Testis (tissue), 2 donors: Measurements from ENCODE around the gene AMN.

Source experiments
- POLR2A ChIP-seq: fragments of 450-650 bp; IDR thresholded peaks from one replicate; pipeline ENCODE4 v1.6.1; 2017; ENCODE audit warnings: antibody characterized with exemption, mild to moderate bottlenecking, moderate library complexity
- TF ChIP-seq, protein P1 (sequence below), 3 experiments: fragments of 450-650 bp in 2 of 3; fragments of 200-600 bp in 1 of 3; sonication (generic) in 1 of 3; IDR thresholded peaks; one replicate each; pipeline ENCODE4 v1.5.1; 2016 to 2019; ENCODE audit warnings: antibody characterized with exemption in 3 of 3, mild to moderate bottlenecking in 2 of 3, moderate library complexity in 1 of 3

- TF ChIP-seq, protein P1, sequence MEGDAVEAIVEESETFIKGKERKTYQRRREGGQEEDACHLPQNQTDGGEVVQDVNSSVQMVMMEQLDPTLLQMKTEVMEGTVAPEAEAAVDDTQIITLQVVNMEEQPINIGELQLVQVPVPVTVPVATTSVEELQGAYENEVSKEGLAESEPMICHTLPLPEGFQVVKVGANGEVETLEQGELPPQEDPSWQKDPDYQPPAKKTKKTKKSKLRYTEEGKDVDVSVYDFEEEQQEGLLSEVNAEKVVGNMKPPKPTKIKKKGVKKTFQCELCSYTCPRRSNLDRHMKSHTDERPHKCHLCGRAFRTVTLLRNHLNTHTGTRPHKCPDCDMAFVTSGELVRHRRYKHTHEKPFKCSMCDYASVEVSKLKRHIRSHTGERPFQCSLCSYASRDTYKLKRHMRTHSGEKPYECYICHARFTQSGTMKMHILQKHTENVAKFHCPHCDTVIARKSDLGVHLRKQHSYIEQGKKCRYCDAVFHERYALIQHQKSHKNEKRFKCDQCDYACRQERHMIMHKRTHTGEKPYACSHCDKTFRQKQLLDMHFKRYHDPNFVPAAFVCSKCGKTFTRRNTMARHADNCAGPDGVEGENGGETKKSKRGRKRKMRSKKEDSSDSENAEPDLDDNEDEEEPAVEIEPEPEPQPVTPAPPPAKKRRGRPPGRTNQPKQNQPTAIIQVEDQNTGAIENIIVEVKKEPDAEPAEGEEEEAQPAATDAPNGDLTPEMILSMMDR (IDR thresholded peaks at IDR 0.05): no peak
- TF ChIP-seq POLR2A: no peak
Measured at GRCh38 chr14:102903248-102903888, 19.1 kb upstream of the AMN start.
